ENCODE data around the gene TSNAXIP1.

- TF ChIP-seq CTCF (IDR thresholded peaks at IDR 0.05) (no peak), ZFX (IDR thresholded peaks at IDR 0.05; ENCODE audit: borderline replicate concordance) (no peak)
These were observed 38.7 kb upstream of the TSNAXIP1 start for GRCh38 chr16:67767953-67768352.

Data from 22Rv1 (cell line).